ENCODE results near the gene CENPL.
"Not testable (repeated sequence)": the region's sequence is repeated elsewhere in the genome, so short reads cannot be mapped to it uniquely, and the experiment has no call there.

CENPL gene, protein sequence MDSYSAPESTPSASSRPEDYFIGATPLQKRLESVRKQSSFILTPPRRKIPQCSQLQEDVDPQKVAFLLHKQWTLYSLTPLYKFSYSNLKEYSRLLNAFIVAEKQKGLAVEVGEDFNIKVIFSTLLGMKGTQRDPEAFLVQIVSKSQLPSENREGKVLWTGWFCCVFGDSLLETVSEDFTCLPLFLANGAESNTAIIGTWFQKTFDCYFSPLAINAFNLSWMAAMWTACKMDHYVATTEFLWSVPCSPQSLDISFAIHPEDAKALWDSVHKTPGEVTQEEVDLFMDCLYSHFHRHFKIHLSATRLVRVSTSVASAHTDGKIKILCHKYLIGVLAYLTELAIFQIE

DNA sequence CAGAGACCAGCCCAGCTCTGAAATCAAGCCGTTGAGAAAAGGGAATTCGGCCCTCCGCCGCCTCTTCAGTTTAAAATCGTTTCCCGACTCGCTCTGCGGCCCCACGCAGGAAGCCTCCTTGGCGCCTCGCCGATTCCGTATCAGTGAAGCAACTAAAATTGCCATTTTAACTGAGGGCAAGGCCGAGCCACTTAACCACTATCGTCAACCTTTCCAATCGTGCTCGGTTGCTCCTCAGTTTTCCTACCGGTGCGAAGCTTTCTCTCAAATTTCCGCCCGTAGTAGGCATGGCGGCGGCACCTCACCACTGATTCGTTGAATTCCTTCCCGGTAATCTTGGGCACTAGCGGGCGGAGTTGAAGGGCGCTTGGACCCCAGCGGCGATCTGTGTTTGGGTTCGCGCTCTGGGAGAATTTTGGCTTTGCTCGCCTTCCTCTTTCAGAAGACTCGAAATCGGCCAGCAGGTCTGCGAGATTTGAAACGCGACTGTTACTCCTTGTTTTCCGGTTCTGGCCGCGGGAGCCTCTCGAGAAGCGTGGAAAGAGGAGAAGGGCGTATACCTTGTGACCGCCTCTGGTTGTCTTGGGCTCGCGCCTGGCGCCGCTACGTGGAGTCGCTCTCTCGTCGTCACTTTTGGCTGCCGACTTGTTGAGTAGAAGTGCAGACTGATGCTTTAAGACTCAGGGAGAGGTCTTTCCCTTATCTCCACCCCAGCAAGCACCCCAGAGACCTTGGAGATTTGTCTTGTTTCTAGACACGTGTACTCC is at the start of gene CENPL, which contains the start of gene DARS2:
Gene CENPL (minus strand): TSS at position 569 of the 767 bp plus-strand sequence. CDS start 13,584 bp downstream, outside the sequence.
Gene DARS2 (plus strand): TSS at position 359 of the 767 bp plus-strand sequence. CDS start 557 bp downstream, outside the sequence.
- peak; percentile 81 for DNase-seq

DNA sequence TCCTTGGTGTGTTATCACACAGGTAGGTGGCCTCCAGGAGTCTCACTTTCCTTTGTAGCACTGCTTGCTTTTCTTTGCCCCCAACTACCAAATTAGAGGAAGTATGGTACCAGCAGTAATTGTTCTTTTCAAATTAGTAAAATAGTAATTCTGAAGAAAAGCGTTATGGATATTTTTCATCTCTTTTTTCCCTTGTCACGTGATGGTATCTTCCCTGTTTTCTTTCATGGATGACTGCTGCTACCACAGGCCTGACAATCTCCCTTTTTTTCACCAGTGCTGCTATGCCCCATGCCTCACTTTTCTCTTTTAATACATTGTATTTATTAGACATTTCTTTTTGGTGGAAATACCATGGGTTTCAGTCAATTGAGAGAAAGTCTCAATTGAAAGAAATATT is 46.8 kb upstream of the CENPL start:
- no peak for DNase-seq

DNA sequence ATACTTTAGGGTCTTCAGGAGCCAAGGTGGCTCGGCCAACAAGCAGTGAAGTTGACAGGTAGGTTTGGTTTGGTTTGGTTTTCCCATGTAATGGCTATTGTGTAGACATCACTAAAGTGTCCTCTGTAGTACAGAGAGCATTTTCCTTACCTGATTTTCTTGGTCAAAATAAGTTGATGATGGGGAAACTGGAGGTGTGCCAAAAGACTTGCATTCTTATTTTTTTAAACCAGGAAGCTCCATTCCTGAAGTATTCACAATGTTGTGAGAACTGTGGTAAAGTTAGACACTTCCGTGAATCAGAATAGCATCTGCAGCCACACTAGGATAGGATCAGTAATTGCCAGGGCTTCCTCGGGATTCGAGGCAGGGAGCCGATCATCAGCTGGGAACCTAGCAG is 46.4 kb upstream of the CENPL start:
- DNase-seq, result no peak

DNA sequence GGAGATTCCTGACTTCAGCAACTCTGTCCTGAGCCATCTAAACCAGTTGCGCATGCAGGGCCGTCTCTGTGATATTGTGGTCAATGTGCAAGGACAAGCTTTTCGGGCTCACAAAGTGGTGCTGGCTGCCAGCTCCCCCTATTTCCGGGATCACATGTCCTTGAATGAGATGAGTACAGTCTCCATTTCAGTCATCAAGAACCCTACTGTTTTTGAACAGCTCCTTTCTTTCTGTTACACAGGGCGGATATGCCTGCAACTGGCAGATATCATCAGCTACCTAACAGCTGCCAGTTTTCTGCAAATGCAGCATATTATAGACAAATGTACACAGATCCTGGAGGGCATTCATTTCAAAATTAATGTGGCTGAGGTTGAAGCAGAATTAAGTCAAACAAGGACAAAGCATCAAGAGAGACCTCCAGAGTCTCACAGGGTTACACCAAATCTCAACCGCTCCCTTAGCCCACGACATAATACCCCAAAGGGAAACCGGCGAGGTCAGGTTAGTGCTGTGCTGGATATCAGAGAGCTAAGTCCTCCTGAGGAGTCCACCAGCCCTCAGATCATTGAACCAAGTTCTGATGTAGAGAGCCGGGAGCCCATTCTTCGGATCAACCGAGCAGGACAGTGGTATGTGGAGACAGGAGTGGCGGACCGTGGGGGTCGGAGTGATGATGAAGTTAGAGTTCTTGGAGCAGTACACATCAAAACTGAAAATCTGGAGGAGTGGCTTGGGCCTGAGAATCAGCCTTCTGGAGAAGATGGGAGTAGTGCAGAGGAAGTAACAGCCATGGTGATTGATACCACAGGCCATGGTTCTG is 45.8 kb upstream of the CENPL start:
- DNase-seq, result peak; percentile 10

DNA sequence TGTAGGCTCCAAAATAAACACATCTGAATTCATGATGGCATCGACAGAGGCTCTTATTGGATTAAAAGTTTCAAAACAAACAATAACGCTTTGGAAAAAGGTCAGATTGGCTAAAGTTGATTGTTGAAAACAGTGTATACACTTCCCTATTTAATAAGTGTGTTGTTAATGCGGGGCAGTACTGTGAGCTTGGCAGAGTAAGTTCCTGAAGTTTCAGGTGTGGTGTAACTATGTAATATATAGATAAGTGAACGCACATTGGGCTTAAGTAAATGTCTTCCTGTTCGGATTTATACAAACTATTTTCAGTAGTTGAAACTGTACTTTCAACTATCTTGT is 44.3 kb upstream of the CENPL start:
- no peak for DNase-seq

DNA sequence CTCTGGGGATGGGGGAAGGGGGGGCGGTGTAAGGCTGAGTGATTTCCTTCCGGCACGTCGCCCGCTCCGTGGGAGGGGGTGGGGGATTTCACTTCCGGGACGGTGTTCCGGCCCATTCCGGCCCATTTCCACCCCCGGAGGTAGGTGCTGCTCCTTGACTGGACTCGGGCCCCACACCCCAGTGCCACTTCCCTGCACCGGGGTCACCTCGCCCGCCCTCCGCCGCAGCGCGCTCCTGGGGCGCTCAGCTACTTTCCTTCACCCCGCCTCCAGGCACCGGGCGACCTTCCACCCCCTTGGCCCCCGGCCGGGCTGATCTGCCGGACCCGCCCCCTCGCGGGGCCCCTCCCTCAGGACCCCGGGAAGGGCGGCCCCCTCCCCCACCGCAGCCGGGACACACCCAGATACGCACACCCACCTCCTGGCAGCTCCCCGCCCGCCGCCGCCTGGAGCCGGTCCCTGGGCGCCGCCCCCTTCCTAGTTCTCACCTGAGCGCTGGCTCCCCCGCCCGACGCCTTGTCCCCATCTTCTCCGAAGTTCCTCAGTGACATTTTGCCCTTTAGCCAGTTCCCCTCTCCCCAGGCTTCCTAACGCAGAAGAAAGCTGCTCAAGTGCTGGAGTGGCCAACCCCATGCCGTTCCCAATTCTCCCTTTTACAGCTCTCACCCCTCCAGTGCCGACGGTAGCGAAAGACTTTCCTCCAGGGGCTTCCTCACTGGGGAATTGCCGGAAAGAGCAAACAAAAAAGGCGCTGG is 43.8 kb upstream of the CENPL start, which contains the start of gene ZBTB37:
Gene ZBTB37 (plus strand): TSS at position 115 of the 755 bp plus-strand sequence. CDS start 1,846 bp downstream, outside the sequence.
- DNase-seq, result peak; percentile 93

DNA sequence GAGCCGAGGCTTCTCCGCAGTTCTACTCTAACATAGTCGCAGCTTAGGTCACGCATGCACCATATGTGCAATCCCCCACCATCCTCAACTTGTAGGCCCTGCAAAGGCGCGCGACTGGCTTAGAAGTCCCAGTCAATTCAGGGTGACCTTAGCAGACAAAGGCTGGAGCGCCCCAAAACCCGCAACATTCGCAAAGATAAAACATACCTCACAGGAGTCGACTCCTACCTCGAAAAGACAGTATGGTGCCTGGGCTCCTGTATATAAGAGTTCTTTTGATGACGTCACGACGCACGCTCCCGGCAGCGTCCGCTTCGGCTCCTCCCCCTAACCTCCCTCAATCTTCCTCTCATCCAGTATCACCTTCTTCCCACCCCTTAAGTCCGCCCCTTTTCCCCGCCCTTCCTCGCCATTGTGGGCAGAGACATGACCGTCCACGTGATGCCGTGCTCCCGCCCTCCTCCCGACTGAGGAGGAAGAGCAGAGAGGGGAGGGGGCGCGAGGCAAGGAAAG is 43.1 kb upstream of the CENPL start, which contains the start of gene GAS5:
Gene GAS5 (minus strand): TSS at position 237 of the 513 bp plus-strand sequence.
- DNase-seq, result peak; percentile 99

DNA sequence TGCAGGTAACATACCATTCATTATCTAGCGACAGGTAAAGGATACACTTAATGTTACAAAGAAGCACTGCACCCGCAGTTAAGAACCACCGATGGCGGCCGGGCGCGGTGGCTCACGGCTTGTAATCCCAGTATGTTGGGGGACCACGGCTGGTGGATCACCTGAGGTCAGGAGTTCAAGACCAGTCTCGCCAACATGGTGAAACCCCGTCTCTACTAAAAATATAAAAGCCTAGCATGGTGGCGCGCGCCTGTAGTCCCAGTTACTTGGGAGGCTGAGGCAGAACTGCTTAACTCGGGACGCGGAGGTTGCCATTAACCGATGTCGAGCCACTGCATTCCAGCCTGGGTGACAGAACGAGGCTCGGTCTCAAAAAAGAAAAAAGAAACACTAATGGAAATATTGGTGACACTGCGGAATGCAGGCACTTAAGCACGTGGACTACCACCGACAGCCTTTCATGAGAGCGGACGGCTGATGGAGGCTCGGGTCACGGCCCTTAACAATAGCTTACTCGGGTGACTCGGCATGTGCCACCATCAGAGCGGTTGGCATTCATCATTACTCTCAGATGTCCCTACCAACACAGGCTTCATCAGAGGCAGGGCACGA is 42.6 kb upstream of the CENPL start:
- peak; percentile 44 for DNase-seq

DNA sequence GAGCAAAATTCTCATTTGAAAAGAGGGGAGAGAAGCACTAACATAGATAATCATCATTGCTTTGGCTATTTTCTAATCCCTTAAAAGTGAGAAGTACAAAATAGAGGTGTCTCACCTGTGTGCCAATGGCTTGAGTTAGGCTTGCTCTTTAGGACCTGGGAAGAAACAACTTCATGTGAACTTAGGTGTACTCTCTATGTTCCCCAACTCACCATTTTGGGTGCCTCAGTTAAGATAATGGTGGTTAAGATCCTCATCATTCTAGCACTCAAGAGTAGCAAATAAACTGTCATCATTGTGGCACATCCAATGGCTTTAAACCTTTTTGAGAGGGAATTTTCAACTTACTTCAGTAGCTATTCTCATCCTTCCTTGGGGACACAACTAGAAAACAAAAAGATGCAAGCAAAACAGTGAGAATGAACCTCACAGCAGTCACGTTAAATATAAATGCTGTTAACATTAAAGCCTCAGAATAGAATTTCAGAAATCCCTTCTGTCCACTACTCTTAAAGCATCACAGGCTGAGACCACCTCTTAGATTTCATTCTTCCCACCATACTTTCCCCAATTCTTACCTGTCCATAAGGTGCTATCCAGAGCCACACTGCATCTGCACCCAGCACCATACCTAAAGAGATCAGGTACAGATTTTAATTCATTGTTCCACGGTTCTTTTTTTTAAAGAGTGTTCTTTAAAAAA is 41.9 kb upstream of the CENPL start:
- DNase-seq, result no peak

DNA sequence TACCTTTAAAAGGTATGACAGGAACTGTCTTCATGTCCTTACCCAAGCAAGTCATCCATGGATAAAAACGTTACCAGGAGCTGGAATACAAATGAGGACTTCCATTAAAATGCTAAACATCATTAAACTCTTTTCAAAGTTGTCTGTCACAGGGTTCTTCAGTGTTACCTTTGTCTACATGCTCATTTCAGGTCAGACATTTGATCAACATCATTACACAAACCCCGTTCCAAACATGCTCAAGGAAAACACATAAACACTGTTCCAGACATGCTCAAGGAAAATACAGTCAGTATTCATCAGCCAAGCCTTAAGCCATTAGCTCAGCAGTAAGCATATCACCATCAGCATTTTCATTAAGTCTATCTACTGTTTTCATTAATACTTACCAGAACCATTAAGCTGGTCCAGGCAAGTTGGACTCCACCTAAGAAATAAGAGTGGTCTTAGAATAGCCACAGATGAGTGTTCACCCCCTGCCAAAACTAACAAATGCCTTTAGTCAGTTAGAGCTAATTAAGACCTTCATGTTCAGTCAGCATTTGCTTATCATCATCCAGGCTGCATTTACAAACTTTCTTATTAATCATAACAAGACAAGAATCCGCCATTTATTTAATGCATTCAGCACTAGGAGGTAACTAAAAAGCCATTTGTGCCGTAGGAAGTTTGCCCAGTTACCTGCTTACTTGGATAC is 40.9 kb upstream of the CENPL start:
- DNase-seq, result no peak

DNA sequence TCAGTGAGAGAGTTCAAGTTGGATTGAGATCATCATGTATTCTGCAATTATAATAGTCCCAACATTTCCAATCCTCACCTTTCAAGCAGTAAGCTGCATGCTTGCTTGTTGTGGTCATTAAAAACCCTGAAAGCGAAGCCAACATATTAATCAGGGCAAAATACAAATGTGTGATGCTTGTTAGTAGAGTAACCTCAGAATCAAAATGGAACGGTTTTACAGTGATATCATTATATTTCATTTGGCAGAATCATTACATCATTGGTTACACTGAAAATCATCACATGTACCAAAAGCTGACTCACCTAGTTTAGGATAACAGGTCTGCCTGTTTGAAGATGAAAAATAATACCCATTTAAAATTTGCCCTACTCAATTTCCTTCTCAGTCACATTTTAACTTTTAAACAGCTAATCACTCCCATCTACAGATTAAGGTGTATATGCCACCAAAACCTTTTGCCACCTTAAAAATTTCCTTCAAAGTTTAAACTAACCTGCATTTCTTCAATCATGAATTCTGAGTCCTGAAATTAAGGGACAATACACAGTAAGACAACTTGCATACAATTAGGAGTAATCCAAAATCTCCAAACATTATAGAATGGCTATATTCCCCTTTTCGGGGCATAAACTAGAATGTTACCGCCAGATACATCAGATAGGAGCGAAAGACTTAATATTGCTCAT is 39.6 kb upstream of the CENPL start:
- no peak for DNase-seq

DNA sequence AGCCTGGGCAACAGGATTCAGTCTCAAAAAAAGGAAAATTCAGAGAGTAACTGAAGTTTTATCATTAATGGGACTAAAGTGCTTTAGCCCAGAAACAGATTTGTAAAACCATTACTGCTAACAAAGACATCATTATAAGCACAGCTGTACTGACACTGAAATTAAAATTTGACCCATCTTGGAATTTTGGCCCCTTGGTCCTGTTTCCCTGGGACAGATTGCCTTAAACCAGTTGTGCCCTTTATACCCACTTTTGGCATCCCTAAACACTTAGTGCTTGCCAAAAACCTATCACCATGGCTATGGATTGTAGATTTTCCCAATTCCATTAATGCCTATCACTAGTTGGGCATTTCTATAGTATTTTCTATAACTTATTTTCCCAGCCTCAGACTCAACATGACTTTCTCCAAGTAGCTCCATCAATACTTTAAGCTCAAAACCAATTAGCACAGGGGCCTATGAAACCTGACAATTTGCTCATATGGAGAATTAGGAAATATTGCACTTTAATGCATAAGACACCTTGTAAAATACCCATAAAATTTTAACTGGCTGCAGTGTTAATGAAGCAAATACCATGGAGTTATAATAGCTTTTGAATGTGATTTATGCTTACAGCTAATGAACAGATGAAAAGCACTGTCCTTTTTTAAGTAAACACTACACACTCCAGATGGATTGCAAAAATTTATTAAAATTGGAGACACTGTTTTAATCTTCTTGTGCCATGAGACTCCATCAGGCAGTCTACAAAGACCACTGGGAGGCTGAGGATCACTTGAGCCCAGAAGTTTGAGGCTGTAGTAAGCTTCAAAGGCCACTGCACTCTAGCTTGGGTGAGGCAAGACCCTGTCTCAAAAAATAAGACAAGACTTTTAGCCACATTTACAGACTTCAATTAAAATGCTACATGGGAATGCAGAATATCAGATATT is 38.8 kb upstream of the CENPL start:
- no peak for DNase-seq

DNA sequence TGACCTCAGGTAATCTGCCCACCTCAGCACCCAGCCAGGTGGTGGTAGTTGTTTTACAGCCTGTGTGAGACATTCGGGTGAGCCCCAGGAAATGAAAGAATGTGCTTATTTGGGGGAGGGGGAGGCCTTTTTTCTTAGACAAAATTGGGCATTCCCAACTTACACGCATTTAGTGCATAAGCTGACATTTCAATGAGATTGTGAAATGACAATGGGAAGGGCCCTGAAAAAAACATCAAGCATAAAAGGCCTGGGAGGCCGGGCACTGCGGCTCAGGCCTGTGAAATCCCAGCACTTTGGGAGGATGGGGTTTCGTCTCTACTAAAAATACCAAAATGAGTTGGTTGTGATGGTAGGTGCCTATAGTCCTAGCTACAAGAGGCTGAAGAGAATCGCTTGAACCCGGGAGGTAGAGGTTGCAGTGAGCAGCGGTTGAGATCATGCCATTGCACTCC is 38.1 kb upstream of the CENPL start:
- no peak for DNase-seq

DNA sequence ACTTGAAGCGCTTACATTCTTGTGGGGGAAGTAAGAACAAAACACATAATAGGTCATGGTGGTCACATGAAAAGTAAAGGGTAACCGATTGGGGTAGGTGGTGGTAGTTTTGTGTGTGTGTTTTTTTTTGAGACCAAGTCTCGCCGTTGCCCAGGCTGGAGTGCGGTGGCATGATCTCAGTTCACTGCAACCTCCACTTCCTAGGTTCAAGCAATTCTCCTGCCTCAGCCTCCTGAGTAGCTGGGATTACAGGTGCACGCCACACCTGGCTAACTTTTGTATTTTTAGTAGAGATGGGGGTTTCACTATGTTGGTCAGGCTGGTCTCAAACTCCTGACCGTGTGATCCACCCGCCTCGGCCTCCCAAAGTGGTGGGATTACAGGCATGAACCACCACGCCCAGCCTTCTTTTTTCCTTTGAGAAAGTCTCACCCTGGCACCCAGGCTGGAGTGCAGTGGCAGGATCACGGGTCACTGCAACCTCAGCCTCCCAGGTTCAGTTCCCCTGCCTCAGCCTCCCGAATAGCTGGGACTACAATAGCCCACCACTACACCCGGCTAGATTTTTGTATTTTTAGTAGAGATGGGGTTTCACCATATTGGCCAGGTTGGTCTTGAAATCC is 37.6 kb upstream of the CENPL start:
- peak; percentile 34 for DNase-seq

DNA sequence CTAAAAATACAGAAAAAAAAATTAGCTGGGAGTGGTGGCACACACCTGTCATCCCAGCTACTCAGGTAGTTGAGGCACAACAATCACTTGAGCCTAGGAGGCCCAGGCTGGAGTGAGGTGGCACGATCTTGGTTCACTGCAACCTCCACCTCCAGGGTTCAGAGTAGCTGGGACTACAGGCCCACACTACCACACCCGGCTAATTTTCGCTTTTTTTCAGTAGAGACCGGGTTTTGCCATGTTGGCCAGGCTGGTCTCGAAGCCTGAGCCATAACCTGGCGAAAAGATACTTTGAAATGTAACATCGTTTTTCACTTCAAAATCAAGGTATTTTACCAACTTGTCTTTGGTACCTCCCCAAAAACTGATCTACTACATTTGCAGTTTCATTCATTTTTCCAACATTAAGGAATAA is 37.1 kb upstream of the CENPL start:
- DNase-seq, result peak; percentile 27

DNA sequence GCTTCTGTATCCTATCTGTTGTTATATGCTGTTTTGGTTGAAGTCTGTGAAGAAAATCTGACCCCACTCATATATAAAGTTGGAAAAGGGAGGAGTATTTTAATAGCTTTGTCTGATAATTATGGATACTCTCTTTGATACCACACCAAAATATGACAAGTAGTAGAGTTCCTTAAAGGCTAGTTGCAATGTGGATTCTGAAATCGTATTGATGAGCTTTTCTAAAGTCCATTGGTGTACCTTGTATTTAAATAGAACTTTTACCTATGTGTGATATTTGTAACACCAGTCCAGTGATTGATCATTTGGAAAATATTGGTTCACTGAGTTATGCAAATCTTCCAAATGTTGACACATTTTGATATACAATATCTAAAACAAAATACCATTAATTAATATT is 35.4 kb upstream of the CENPL start:
- DNase-seq, result no peak

DNA sequence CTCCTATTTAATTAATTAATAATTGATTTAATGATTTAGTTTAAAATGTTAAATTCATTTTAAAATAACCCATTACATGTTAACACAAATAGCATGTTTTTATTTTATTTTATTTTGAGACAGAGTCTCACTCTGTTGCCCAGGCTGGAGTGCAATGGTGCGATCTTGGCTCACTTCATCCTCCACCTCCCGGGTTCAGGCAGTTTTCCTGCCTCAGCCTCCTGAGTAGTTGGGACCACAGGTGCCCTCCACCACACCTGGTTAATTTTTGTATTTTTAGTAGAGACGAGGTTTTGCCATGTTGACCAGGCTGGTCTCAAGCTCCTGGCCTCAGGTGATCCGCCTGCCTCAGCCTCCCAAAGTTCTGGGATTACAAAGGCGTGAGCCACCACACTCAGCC is 34.9 kb upstream of the CENPL start:
- not testable (repeated sequence) for DNase-seq

DNA sequence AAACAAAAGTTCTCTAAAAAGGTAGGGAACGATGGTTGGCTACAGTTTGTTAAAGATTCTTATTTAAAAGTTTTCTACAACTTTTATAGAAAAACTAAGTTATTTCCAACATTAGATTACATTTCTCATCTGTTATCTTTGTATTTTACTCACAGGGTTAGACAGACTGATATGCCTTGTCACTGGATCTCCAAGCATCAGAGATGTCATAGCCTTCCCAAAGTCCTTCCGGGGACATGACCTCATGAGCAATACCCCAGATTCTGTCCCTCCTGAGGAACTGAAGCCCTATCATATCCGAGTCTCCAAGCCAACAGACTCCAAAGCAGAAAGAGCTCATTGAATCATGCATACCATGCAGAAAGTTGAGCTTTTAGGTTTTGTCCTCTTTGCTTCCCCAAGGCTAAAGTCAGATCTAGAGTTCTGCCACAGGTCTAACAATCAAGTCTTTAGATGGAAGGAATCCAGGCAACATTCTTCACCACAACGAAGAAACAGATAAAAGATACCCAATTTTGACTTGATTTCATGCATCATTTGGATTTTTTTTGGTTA is 32.8 kb upstream of the CENPL start:
- DNase-seq, result no peak

All from stimulated activated CD4-positive, alpha-beta T cell treated with anti-CD3 and anti-CD28 coated beads, Interleukin-4, amount 100 ng/mL, for 1 hour (primary cell).